ENCODE data around the gene LDLRAD2.

The LDLRAD2 gene

DNA sequence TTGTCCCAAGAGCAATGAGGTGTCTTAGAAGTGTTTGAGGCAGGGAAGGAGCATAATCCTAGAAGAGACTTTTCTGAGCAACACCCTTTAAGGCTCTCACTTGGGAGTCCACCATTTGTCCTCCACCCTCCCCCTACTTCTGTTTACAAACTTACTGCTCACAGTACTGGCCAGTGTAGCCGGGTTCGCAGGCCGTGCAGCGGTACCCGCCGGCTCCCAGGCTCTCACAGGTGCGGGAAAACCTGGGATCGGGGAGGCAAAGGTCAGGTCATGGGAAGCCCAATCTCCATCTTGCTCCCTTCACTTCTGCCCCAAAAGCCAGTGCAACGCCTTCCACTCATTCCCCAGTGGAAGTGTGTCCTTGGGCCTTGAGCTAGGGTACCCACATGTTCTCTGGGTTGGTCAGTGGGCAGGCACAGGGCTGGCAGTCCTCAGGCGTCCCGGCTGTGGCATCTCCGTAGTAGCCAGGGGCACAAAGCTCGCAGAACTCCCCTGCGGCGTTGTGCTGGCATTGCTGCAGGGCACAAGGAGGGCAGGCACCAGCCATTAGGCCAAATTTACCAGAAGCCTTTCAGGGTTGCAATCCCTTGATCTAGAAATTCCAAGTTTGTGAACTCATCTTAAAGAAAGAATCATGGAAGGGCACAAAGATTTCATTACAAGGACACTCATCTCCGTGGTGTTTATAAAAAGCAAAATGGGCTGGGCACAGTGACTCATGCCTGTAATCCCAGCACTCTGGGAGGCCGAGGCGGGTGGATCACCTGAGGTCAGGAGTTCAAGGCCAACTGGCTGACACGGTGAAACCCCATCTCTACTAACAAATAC, 49.8 kb downstream of the LDLRAD2 start:
- peaks cover 45 to 50% of the 10 kb centered on the region in 2 donors for H3K36me3 ChIP-seq (ENCODE audit: control insufficient read depth in 2 of 2, insufficient read depth in 2 of 2, low read length in 2 of 2)
- H3K9me3 ChIP-seq (ENCODE audit: control insufficient read depth in 2 of 2, low read length in 2 of 2): no peaks in the 10 kb centered on the region
- H3K27me3 ChIP-seq (ENCODE audit: control insufficient read depth in 2 of 2, insufficient read depth in 2 of 2, low read length in 2 of 2): no peaks in the 10 kb centered on the region
- no peaks in the 10 kb centered on the region for H3K4me1 ChIP-seq (ENCODE audit: control insufficient read depth in 2 of 2, insufficient read depth in 2 of 2, low read length in 2 of 2)
- H3K9ac ChIP-seq (ENCODE audit: low read depth in 1 of 2, low read length in 2 of 2): no peak overlapping the region
- H3K27ac ChIP-seq (ENCODE audit: low read depth in 2 of 2, low read length in 2 of 2): peak overlapping the region in 1 of 2 donors; percentile 52
- no peak overlapping the region for H3K4me3 ChIP-seq (ENCODE audit: low read length in 2 of 2)

DNA sequence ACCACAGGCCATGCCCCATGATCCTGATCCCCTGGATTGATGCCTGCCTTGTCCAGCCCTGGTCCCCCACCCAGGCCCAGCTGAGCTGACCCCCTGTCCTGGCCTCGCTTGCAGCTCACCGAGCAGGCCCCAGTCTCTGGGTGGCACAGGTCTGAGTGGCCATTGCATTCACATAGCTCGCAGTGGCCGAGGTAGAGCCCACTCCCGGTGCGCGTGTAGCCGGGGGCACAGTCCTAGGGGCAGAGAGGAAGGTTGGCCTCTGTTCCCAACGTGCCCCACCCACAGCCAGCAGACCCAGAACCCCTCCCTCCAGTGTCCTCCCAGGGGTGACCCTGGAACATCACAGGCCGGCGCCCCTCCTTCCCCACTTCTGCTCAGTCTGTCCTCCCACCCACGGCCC, 51.9 kb downstream of the LDLRAD2 start:
- Histone ChIP-seq H3K4me3 (ENCODE audit: low read length in 2 of 2) (no peak overlapping the region), H3K9me3 (ENCODE audit: control insufficient read depth in 2 of 2, low read length in 2 of 2) (no peaks in the 10 kb centered on the region), H3K36me3 (ENCODE audit: control insufficient read depth in 2 of 2, insufficient read depth in 2 of 2, low read length in 2 of 2) (peaks cover 34 to 41% of the 10 kb centered on the region in 2 donors), H3K9ac (ENCODE audit: low read depth in 1 of 2, low read length in 2 of 2) (no peak overlapping the region), H3K4me1 (ENCODE audit: control insufficient read depth in 2 of 2, insufficient read depth in 2 of 2, low read length in 2 of 2) (peaks cover 0 to 2% of the 10 kb centered on the region in 2 donors), H3K27me3 (ENCODE audit: control insufficient read depth in 2 of 2, insufficient read depth in 2 of 2, low read length in 2 of 2) (no peaks in the 10 kb centered on the region), H3K27ac (ENCODE audit: low read depth in 2 of 2, low read length in 2 of 2) (no peak overlapping the region)

DNA sequence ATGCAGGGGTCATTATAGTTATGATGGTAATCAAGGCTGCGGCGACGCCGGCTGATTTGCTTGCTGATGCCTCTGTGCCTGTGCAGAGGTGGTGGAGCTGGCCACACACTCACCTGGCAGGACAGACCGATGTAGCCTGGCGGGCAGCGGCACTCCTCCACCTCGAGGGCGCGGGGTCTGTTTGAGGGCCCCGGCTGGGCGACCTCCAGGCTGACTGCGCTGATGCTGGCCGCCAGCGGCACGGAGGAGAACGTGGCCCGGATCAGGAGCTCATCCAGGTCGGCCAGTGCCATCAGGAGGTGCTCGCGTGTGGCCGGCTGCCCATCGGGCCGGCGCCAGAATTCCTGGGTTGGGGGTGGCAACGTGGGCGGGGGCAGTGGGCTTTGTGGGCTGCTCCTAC, 52.7 kb downstream of the LDLRAD2 start:
- Histone ChIP-seq H3K27ac (ENCODE audit: low read depth in 2 of 2, low read length in 2 of 2) (peak overlapping the region in 1 of 2 donors; percentile 65), H3K36me3 (ENCODE audit: control insufficient read depth in 2 of 2, insufficient read depth in 2 of 2, low read length in 2 of 2) (peaks cover 30 to 35% of the 10 kb centered on the region in 2 donors)

DNA sequence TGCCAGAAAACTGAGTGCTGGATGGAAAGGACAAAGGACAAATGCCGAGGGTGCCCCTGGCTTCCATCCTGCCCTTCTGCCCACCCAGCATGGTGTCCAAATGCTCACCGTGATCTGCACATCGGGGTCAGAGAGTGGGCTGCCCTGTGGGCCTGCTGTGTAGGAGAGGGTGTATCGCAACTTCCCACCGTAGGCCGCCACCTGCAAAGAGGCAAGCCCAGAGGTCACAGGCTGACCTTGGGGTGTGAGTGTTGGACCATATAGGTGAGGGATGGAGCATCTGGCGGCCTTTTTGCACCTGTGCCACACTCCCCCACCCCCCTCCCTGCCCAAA, 53.5 kb downstream of the LDLRAD2 start:
- Histone ChIP-seq H3K36me3 (ENCODE audit: control insufficient read depth in 2 of 2, insufficient read depth in 2 of 2, low read length in 2 of 2) (peaks cover 24 to 30% of the 10 kb centered on the region in 2 donors), H3K4me3 (ENCODE audit: low read length in 2 of 2) (no peak overlapping the region), H3K27ac (ENCODE audit: low read depth in 2 of 2, low read length in 2 of 2) (peak overlapping the region; percentile 1 to 65), H3K9me3 (ENCODE audit: control insufficient read depth in 2 of 2, low read length in 2 of 2) (no peaks in the 10 kb centered on the region), H3K4me1 (ENCODE audit: control insufficient read depth in 2 of 2, insufficient read depth in 2 of 2, low read length in 2 of 2) (peaks cover 2 to 3% of the 10 kb centered on the region in 2 donors), H3K9ac (ENCODE audit: low read depth in 1 of 2, low read length in 2 of 2) (no peak overlapping the region), H3K27me3 (ENCODE audit: control insufficient read depth in 2 of 2, insufficient read depth in 2 of 2, low read length in 2 of 2) (no peaks in the 10 kb centered on the region)

More for the DNA sequence above, 52.7 kb downstream of the LDLRAD2 start:
- no peak overlapping the region for H3K9ac ChIP-seq (ENCODE audit: low read depth in 1 of 2, low read length in 2 of 2)
- peaks cover 0 to 2% of the 10 kb centered on the region in 2 donors for H3K4me1 ChIP-seq (ENCODE audit: control insufficient read depth in 2 of 2, insufficient read depth in 2 of 2, low read length in 2 of 2)
- H3K27me3 ChIP-seq (ENCODE audit: control insufficient read depth in 2 of 2, insufficient read depth in 2 of 2, low read length in 2 of 2): no peaks in the 10 kb centered on the region
- H3K9me3 ChIP-seq (ENCODE audit: control insufficient read depth in 2 of 2, low read length in 2 of 2): no peaks in the 10 kb centered on the region
- H3K4me3 ChIP-seq (ENCODE audit: low read length in 2 of 2): no peak overlapping the region

DNA sequence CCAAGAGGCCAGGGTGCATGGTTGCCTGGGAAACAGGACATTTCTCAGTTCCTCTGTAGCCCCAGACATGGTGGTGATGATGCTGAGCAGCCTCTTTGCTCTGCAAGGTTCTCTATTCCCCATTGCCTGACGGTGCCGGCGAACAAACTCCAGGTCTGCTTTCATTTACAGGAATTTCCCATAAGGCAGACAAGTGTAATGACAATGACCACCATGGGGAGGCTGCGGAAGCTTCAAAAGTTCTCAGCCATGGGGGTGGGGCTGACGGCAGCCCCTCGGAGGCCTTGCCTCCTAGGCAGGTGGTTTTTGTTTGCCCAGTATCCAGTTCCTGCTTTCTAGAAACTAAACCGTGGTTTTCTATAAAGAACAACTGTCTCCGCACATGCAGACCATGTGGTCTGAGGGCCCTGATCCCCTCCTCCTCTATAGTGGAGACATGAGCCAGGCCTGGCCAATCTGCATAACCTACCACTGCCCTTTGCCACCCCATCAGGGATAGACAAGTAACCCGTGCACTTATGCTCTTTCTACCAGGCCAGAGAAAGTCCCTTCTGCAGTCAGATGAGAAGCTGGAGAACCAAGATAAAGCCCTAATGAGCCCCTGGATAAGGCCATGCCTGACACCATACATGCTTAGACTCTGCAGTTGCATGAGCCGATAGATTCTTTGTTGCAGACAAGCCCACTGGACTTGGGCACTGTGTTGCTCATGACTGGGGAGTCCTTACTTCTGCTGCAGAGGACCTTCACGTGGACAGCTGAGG, 54.1 kb downstream of the LDLRAD2 start:
- H3K4me3 ChIP-seq (ENCODE audit: low read length in 2 of 2): no peak overlapping the region
- H3K27ac ChIP-seq (ENCODE audit: low read depth in 2 of 2, low read length in 2 of 2): peak overlapping the region in 1 of 2 donors; percentile 65
- H3K27me3 ChIP-seq (ENCODE audit: control insufficient read depth in 2 of 2, insufficient read depth in 2 of 2, low read length in 2 of 2): no peaks in the 10 kb centered on the region
- H3K36me3 ChIP-seq (ENCODE audit: control insufficient read depth in 2 of 2, insufficient read depth in 2 of 2, low read length in 2 of 2): peaks cover 20 to 29% of the 10 kb centered on the region in 2 donors
- H3K9ac ChIP-seq (ENCODE audit: low read depth in 1 of 2, low read length in 2 of 2): no peak overlapping the region
- H3K9me3 ChIP-seq (ENCODE audit: control insufficient read depth in 2 of 2, low read length in 2 of 2): no peaks in the 10 kb centered on the region
- H3K4me1 ChIP-seq (ENCODE audit: control insufficient read depth in 2 of 2, insufficient read depth in 2 of 2, low read length in 2 of 2): peaks cover 2 to 3% of the 10 kb centered on the region in 2 donors

DNA sequence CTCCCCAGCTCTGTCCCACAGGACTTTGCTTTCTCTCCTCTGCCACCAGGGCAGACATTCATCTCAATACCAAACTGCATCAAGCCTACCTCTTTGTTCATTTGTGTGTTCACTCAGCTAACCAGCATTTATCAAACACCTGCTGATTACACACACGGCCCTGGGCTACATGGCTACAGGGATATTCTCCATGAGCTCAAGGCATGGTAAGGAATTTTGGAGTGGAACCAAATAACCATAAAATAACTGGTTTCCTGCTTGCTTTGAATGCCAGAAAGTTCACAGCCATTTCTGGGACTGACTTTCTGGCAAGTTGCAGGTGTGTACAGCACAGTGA, 54.6 kb downstream of the LDLRAD2 start:
- Histone ChIP-seq H3K36me3 (ENCODE audit: control insufficient read depth in 2 of 2, insufficient read depth in 2 of 2, low read length in 2 of 2) (peaks cover 19 to 24% of the 10 kb centered on the region in 2 donors), H3K4me3 (ENCODE audit: low read length in 2 of 2) (no peak overlapping the region), H3K9me3 (ENCODE audit: control insufficient read depth in 2 of 2, low read length in 2 of 2) (no peaks in the 10 kb centered on the region), H3K27ac (ENCODE audit: low read depth in 2 of 2, low read length in 2 of 2) (peak overlapping the region in 1 of 2 donors; percentile 65), H3K27me3 (ENCODE audit: control insufficient read depth in 2 of 2, insufficient read depth in 2 of 2, low read length in 2 of 2) (no peaks in the 10 kb centered on the region), H3K4me1 (ENCODE audit: control insufficient read depth in 2 of 2, insufficient read depth in 2 of 2, low read length in 2 of 2) (peaks cover 2 to 3% of the 10 kb centered on the region in 2 donors), H3K9ac (ENCODE audit: low read depth in 1 of 2, low read length in 2 of 2) (no peak overlapping the region)

DNA sequence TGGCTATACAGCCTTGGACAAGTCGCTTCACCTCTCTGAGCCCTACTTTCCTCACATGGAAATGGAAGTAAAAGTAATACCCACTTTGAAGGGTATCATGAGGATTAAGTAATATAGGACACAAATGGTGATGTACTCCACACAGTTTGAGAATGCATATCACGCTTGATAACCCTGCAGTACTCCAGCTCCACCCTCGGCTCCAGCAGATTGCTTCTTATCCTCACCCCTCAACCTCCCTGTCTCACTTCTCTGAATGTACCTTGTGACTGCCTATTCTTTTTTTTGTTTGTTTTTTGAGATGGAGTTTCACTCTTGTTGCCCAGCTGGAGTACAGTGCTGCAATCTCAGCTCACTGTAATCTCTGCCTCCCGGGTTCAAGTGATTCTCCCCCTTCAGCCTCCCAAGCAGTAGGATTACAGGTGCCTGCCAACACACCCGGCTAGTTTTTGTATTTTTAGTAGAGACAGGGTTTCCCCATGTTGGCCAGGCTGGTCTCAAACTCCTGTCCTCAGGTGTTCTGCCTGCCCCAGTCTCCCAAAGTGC, 55.5 kb downstream of the LDLRAD2 start:
- no peak overlapping the region for H3K9ac ChIP-seq (ENCODE audit: low read depth in 1 of 2, low read length in 2 of 2)
- no peaks in the 10 kb centered on the region for H3K27me3 ChIP-seq (ENCODE audit: control insufficient read depth in 2 of 2, insufficient read depth in 2 of 2, low read length in 2 of 2)
- H3K4me3 ChIP-seq (ENCODE audit: low read length in 2 of 2): no peak overlapping the region
- H3K4me1 ChIP-seq (ENCODE audit: control insufficient read depth in 2 of 2, insufficient read depth in 2 of 2, low read length in 2 of 2): peaks cover 2 to 3% of the 10 kb centered on the region in 2 donors
- no peaks in the 10 kb centered on the region for H3K9me3 ChIP-seq (ENCODE audit: control insufficient read depth in 2 of 2, low read length in 2 of 2)
- no peak overlapping the region for H3K27ac ChIP-seq (ENCODE audit: low read depth in 2 of 2, low read length in 2 of 2)
- H3K36me3 ChIP-seq (ENCODE audit: control insufficient read depth in 2 of 2, insufficient read depth in 2 of 2, low read length in 2 of 2): peaks cover 22 to 24% of the 10 kb centered on the region in 2 donors

DNA sequence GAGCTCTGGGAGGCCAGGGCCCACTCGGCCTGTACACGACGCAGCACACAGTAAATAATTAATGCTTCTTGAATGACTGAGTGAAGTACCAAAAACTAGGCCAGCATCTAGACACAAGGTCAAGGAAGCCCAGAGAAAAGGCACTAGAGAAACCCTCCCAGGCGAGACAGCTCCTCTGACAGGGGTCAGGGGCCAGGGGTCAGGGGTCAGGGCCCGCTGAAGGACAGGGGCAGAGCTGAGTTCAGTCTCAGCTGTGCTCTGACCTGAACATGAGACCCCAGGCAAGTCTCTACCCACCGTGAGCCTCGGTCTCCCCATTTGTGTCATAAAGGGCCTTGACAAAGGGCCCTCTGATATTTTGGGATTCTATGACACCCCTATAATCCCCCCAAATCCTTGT, 56.4 kb downstream of the LDLRAD2 start:
- H3K27ac ChIP-seq (ENCODE audit: low read depth in 2 of 2, low read length in 2 of 2): no peak overlapping the region
- no peaks in the 10 kb centered on the region for H3K27me3 ChIP-seq (ENCODE audit: control insufficient read depth in 2 of 2, insufficient read depth in 2 of 2, low read length in 2 of 2)
- no peak overlapping the region for H3K4me3 ChIP-seq (ENCODE audit: low read length in 2 of 2)
- no peak overlapping the region for H3K9ac ChIP-seq (ENCODE audit: low read depth in 1 of 2, low read length in 2 of 2)
- H3K4me1 ChIP-seq (ENCODE audit: control insufficient read depth in 2 of 2, insufficient read depth in 2 of 2, low read length in 2 of 2): peaks cover 2 to 3% of the 10 kb centered on the region in 2 donors
- peaks cover 25 to 29% of the 10 kb centered on the region in 2 donors for H3K36me3 ChIP-seq (ENCODE audit: control insufficient read depth in 2 of 2, insufficient read depth in 2 of 2, low read length in 2 of 2)
- H3K9me3 ChIP-seq (ENCODE audit: control insufficient read depth in 2 of 2, low read length in 2 of 2): no peaks in the 10 kb centered on the region

DNA sequence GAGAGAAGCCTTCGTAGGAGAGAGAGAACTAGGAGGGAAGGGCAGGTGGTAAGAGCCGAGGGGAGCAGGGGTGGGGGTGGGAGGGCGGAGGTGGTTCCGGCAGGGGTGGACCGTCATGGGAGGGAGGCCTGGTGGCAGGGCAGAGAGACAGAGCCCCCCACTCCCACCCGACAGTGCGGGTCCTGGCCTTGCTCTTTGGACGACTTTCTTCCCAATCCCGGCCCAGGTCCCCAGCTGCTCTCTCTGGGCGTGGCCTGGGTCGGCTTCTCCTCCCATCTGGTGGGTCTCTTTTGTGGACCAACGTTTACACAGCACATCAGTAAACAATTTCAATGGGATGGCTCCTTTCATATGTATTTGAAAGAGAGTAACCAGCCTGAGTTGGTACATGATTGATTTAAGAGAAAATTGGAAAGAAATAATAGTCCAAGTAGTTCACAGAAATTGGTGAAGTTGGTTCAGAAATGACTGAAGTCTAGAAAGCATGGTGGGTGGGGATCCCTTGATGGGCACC, 56.9 kb downstream of the LDLRAD2 start:
- Histone ChIP-seq H3K36me3 (ENCODE audit: control insufficient read depth in 2 of 2, insufficient read depth in 2 of 2, low read length in 2 of 2) (peaks cover 29 to 33% of the 10 kb centered on the region in 2 donors), H3K4me3 (ENCODE audit: low read length in 2 of 2) (no peak overlapping the region), H3K9me3 (ENCODE audit: control insufficient read depth in 2 of 2, low read length in 2 of 2) (no peaks in the 10 kb centered on the region), H3K27ac (ENCODE audit: low read depth in 2 of 2, low read length in 2 of 2) (no peak overlapping the region), H3K9ac (ENCODE audit: low read depth in 1 of 2, low read length in 2 of 2) (no peak overlapping the region), H3K4me1 (ENCODE audit: control insufficient read depth in 2 of 2, insufficient read depth in 2 of 2, low read length in 2 of 2) (peaks cover 2 to 3% of the 10 kb centered on the region in 2 donors), H3K27me3 (ENCODE audit: control insufficient read depth in 2 of 2, insufficient read depth in 2 of 2, low read length in 2 of 2) (no peaks in the 10 kb centered on the region)

DNA sequence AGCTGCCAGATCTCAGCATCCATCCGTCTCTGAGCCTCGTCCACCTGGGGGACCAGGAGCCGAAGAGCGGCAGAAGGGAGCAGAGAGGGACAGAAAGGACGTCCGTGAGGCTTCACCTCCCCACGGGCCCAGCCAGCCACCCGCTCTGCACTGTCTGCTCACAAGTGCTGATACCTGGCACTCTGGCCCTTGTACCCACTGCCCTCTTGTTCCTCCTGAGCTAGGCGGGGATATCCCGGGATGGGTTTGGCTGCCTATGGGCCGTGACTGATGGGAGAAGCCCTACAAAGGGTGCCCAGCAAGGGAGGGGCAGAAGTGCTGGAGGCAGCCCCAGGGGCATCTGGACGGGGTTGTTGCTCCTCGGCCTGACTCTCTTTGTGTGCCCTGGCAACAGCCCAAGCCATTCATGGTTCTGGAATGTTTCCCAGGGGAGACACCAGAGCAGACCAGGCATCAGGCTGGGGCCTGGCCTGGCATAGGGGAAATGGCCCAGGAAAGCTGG, 57.6 kb downstream of the LDLRAD2 start:
- Histone ChIP-seq H3K27ac (ENCODE audit: low read depth in 2 of 2, low read length in 2 of 2) (peak overlapping the region in 1 of 2 donors; percentile 40), H3K9ac (ENCODE audit: low read depth in 1 of 2, low read length in 2 of 2) (no peak overlapping the region), H3K4me3 (ENCODE audit: low read length in 2 of 2) (no peak overlapping the region), H3K9me3 (ENCODE audit: control insufficient read depth in 2 of 2, low read length in 2 of 2) (no peaks in the 10 kb centered on the region), H3K27me3 (ENCODE audit: control insufficient read depth in 2 of 2, insufficient read depth in 2 of 2, low read length in 2 of 2) (no peaks in the 10 kb centered on the region), H3K36me3 (ENCODE audit: control insufficient read depth in 2 of 2, insufficient read depth in 2 of 2, low read length in 2 of 2) (peaks cover 31 to 37% of the 10 kb centered on the region in 2 donors), H3K4me1 (ENCODE audit: control insufficient read depth in 2 of 2, insufficient read depth in 2 of 2, low read length in 2 of 2) (peaks cover 2 to 3% of the 10 kb centered on the region in 2 donors)

Measured in mucosa of rectum (tissue), 2 donors.